Measurements from ENCODE around the gene LACTBL1. TPM values are rescaled to one million over a fixed set of nuclear protein-coding genes. Genes with fewer than 3 reads are reported as not detected.

The LACTBL1 gene
- total and polyA plus RNA-seq, 2 experiments from 2014 or later: not detected

GRCh38 chr1:22951796-22952195 lies 20.9 kb downstream of the LACTBL1 start (continued):
- TF ChIP-seq ETS1 (IDR thresholded peaks at IDR 0.05): no peak

- no peak overlapping the region for H3K27ac ChIP-seq (ENCODE audit: low read depth)
- no peak overlapping the region for H3K4me2 ChIP-seq
- H3K27ac Mint-ChIP-seq: no peak overlapping the region
- no peaks in the 10 kb centered on the region for H3K36me3 ChIP-seq (ENCODE audit: insufficient read depth)
- H3K4me1 Mint-ChIP-seq: no peaks in the 10 kb centered on the region
- H3F3A ChIP-seq (replicated peaks; ENCODE audit: low read depth): peaks cover 5% of the 10 kb centered on the region
- DNase-seq (ENCODE audit: low spot score): no peak
- H2AFZ ChIP-seq: no peak overlapping the region
- H3K4me1 ChIP-seq (ENCODE audit: insufficient read depth): no peaks in the 10 kb centered on the region
- peaks cover 33% of the 10 kb centered on the region for H3K27me3 ChIP-seq (ENCODE audit: insufficient read depth)
- H3K4me3 Mint-ChIP-seq: no peak overlapping the region
- H3K4me3 ChIP-seq: no peak overlapping the region
- no peaks in the 10 kb centered on the region for H3K36me3 Mint-ChIP-seq (ENCODE audit: low read depth)
- H3K9me2 ChIP-seq (ENCODE audit: insufficient read depth): no peaks in the 10 kb centered on the region
- no peaks in the 10 kb centered on the region; the same call in 2 of the 3 replicates for H3K9me3 Mint-ChIP-seq
- H4K20me1 ChIP-seq (replicated peaks; ENCODE audit: insufficient read depth): no peaks in the 10 kb centered on the region
- no peak for ATAC-seq
- peaks cover 32% of the 10 kb centered on the region for H3K27me3 Mint-ChIP-seq (ENCODE audit: insufficient read depth, low read depth, poor library complexity)
- no peaks in the 10 kb centered on the region for H3K79me2 ChIP-seq (replicated peaks; ENCODE audit: insufficient read depth)
- TF ChIP-seq CTCF (conservative IDR thresholded peaks at IDR 0.05; ENCODE audit: low read depth in 2 of 2): no peak
- no peak for TF ChIP-seq POLR2AphosphoS5 (IDR thresholded peaks at IDR 0.05; ENCODE audit: low read depth)
- no peak for TF ChIP-seq ZNF331 (CRISPR knock-in tag; IDR thresholded peaks at IDR 0.05; ENCODE audit: low read depth)
- TF ChIP-seq NANOG (IDR thresholded peaks at IDR 0.05; ENCODE audit: borderline replicate concordance): no peak
- no peak for TF ChIP-seq ETS1 (IDR thresholded peaks at IDR 0.05)
- no peak for TF ChIP-seq EZH2phosphoT487 (IDR thresholded peaks at IDR 0.05; ENCODE audit: unreplicated experiment)
- TF ChIP-seq EZH2 (IDR thresholded peaks at IDR 0.05; ENCODE audit: low read depth, unreplicated experiment): no peak
- no peak for TF ChIP-seq ZNF114 (CRISPR knock-in tag; IDR thresholded peaks at IDR 0.05)
- no peak for TF ChIP-seq STAT1 (IDR thresholded peaks at IDR 0.05; ENCODE audit: unreplicated experiment)
- TF ChIP-seq ZNF462 (CRISPR knock-in tag; IDR thresholded peaks at IDR 0.05): no peak
- TF ChIP-seq REST (IDR thresholded peaks at IDR 0.05; ENCODE audit: unreplicated experiment): no peak
Observed at GRCh38 chr1:22949822-22950331, 22.8 kb downstream of the LACTBL1 start.
